ENCODE results near the gene NDUFA6. TPM values are rescaled to one million over a fixed set of nuclear protein-coding genes. Genes with fewer than 3 reads are reported as not detected.

The NDUFA6 gene
- total and polyA plus RNA-seq, 2 of the 13 experiments (the other 11 are each of a cell fraction or from before 2014, with no cell fraction given), result 68.5 to 87.8 TPM

GRCh38 chr22:42079319-42080251 lies 11.0 kb downstream of the NDUFA6 start, which contains the start of gene SMDT1 (continued):
- TF ChIP-seq RERE (CRISPR knock-in tag; IDR thresholded peaks at IDR 0.05; ENCODE audit: low read depth), result no peak
- TF ChIP-seq CTCF (CRISPR knock-in tag; IDR thresholded peaks at IDR 0.05), result no peak; the same call in 1 of the 2 replicates
- 0 out of 2 replicates have a peak, but pooled peaks have one; percentile 19 for TF ChIP-seq E2F5 (CRISPR knock-in tag; conservative IDR thresholded peaks at IDR 0.05)
- no peak for TF ChIP-seq NR3C1 (CRISPR knock-in tag; IDR thresholded peaks at IDR 0.05)
- no peak for TF ChIP-seq STAG1 (CRISPR knock-in tag; IDR thresholded peaks at IDR 0.05)
- TF ChIP-seq, protein P1, sequence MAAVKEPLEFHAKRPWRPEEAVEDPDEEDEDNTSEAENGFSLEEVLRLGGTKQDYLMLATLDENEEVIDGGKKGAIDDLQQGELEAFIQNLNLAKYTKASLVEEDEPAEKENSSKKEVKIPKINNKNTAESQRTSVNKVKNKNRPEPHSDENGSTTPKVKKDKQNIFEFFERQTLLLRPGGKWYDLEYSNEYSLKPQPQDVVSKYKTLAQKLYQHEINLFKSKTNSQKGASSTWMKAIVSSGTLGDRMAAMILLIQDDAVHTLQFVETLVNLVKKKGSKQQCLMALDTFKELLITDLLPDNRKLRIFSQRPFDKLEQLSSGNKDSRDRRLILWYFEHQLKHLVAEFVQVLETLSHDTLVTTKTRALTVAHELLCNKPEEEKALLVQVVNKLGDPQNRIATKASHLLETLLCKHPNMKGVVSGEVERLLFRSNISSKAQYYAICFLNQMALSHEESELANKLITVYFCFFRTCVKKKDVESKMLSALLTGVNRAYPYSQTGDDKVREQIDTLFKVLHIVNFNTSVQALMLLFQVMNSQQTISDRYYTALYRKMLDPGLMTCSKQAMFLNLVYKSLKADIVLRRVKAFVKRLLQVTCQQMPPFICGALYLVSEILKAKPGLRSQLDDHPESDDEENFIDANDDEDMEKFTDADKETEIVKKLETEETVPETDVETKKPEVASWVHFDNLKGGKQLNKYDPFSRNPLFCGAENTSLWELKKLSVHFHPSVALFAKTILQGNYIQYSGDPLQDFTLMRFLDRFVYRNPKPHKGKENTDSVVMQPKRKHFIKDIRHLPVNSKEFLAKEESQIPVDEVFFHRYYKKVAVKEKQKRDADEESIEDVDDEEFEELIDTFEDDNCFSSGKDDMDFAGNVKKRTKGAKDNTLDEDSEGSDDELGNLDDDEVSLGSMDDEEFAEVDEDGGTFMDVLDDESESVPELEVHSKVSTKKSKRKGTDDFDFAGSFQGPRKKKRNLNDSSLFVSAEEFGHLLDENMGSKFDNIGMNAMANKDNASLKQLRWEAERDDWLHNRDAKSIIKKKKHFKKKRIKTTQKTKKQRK (IDR thresholded peaks at IDR 0.05; ENCODE audit: low read length), result no peak
- TF ChIP-seq, protein P2, sequence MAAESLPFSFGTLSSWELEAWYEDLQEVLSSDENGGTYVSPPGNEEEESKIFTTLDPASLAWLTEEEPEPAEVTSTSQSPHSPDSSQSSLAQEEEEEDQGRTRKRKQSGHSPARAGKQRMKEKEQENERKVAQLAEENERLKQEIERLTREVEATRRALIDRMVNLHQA (CRISPR knock-in tag; IDR thresholded peaks at IDR 0.05), result no peak

All from HepG2 (cell line).